A549 (cell line): ENCODE measurements around the gene RBM25. TPM values are rescaled to one million over a fixed set of nuclear protein-coding genes. Genes with fewer than 3 reads are reported as not detected.

ENCODE experiments used
- ATAC-seq, 2 experiments: fragments of 200-7000 bp in 1 of 2; fragments of >200 bp in 1 of 2; cut with Nextera tagmentation in 1 of 2; cut with Tn5 transposase in 1 of 2; 3 replicates each; pipeline versions ENCODE4 v1.8.0 to v1.9.1; 2018 to 2020; ENCODE audit warnings: mild to moderate bottlenecking in 1 of 2, moderate library complexity in 1 of 2
- CTCF ChIA-PET: fragments of 300-600 bp; sonication (Branson Sonifier 250); formaldehyde crosslinking; extraction: SDS; loops from one replicate; lab custom pipeline; 2021; ENCODE audit warnings: antibody characterized with exemption, inconsistent platforms; lab: Yijun Ruan, JAX
- POLR2A ChIA-PET: fragments of 350-600 bp; formaldehyde crosslinking; extraction: SDS; loops from one replicate; lab custom pipeline; 2021; ENCODE audit warnings: antibody characterized with exemption, inconsistent platforms; lab: Yijun Ruan, JAX
- DNase-seq, 2 experiments: peaks; one replicate each; pipeline versions ENCODE4 v3.0.0 to v3.0.0-alpha.2; 2011 to 2016; ENCODE audit warnings: low read depth in 1 of 2, low spot score in 1 of 2
- FAIRE-seq: peaks from 2 replicates; lab custom pipeline; 2011; peaks lifted over from hg19 to GRCh38; lab: Jason Lieb, UNC
- H3K27ac ChIP-seq, 2 experiments: fragments of >200 bp; sonication (Bioruptor Twin); formaldehyde crosslinking; 3 replicates each; pipeline ENCODE4 v1.5.1; 2016 to 2017
- H3K4me1 ChIP-seq: fragments of >200 bp; sonication (Bioruptor Twin); formaldehyde crosslinking; 3 replicates; pipeline ENCODE4 v1.6.1; 2016
- H3K4me2 ChIP-seq: fragments of >200 bp; sonication (Bioruptor Twin); formaldehyde crosslinking; 3 replicates; pipeline ENCODE4 v1.6.1; 2016
- H3K4me3 ChIP-seq: fragments of >200 bp; sonication (Bioruptor Twin); formaldehyde crosslinking; 3 replicates; pipeline ENCODE4 v1.5.1; 2016
- H3K9me3 ChIP-seq: fragments of >200 bp; sonication (Bioruptor Twin); formaldehyde crosslinking; 3 replicates; pipeline ENCODE4 v1.6.1; 2016
- BHLHE40 ChIP-seq: IDR thresholded peaks from 2 replicates; pipeline ENCODE4 v1.6.1; 2012; ENCODE audit warnings: low read depth, low read length, inconsistent platforms
- CBX2 ChIP-seq: fragments of 200-600 bp; sonication (generic); IDR thresholded peaks from 2 replicates; pipeline ENCODE4 v1.6.1; 2016; ENCODE audit warnings: low read depth, mild to moderate bottlenecking, borderline replicate concordance
- CHD4 ChIP-seq: fragments of 200-600 bp; sonication (generic); IDR thresholded peaks from 2 replicates; pipeline ENCODE4 v1.6.1; 2016; ENCODE audit warnings: antibody characterized with exemption, mild to moderate bottlenecking, borderline replicate concordance
- FOSL2 ChIP-seq, 2 experiments: fragments of 450-650 bp in 1 of 2; fragments of >200 bp in 1 of 2; sonication (Bioruptor Twin) in 1 of 2; formaldehyde crosslinking; IDR thresholded peaks; 2 replicates each; pipeline versions ENCODE4 v1.5.0 to v1.6.1; 2016 to 2020; ENCODE audit warnings: mild to moderate bottlenecking in 1 of 2, moderate library complexity in 1 of 2
- HDAC2 ChIP-seq: fragments of 200-600 bp; sonication (generic); IDR thresholded peaks from 2 replicates; pipeline ENCODE4 v1.6.1; 2016
- JUN ChIP-seq, 2 experiments: fragments of >200 bp; sonication (Bioruptor Twin); formaldehyde crosslinking; IDR thresholded peaks; 2 replicates in 1 of 2; 3 replicates in 1 of 2; pipeline ENCODE4 v1.6.1; 2016 to 2017
- JUNB ChIP-seq: fragments of >200 bp; sonication (Bioruptor Twin); formaldehyde crosslinking; IDR thresholded peaks from 2 replicates; pipeline ENCODE4 v1.6.1; 2016
- KDM1A ChIP-seq: fragments of 200-600 bp; sonication (generic); IDR thresholded peaks from 2 replicates; pipeline ENCODE4 v1.6.1; 2016; ENCODE audit warnings: low read depth, mild to moderate bottlenecking
- MAFK ChIP-seq: fragments of 450-650 bp; IDR thresholded peaks from 2 replicates; pipeline ENCODE4 v1.6.1; 2014; ENCODE audit not compliant: partially characterized antibody
- MAZ ChIP-seq: fragments of 150-350 bp; IDR thresholded peaks from 2 replicates; pipeline ENCODE4 v1.6.1; 2014; ENCODE audit warnings: antibody characterized with exemption, low read depth, low read length, borderline replicate concordance
- MYC ChIP-seq: IDR thresholded peaks from 2 replicates; pipeline ENCODE4 v1.6.1; 2012; ENCODE audit warnings: mild to moderate bottlenecking, inconsistent platforms, low read length, improper control_type of control experiment, borderline replicate concordance
- NFE2L2 ChIP-seq: fragments of 150-350 bp; conservative IDR thresholded peaks from 2 replicates; pipeline ENCODE4 v1.6.1; 2014; ENCODE audit warnings: low read length
- PHF8 ChIP-seq: fragments of 200-600 bp; sonication (generic); IDR thresholded peaks from 2 replicates; pipeline ENCODE4 v1.6.1; 2016; ENCODE audit warnings: low read depth, mild to moderate bottlenecking, antibody characterized with exemption, moderate library complexity, borderline replicate concordance
- RCOR1 ChIP-seq: fragments of 150-350 bp; IDR thresholded peaks from 2 replicates; pipeline ENCODE4 v1.6.1; 2014; ENCODE audit warnings: antibody characterized with exemption, low read length, low read depth
- SREBF2 ChIP-seq: fragments of 450-650 bp; IDR thresholded peaks from 2 replicates; pipeline ENCODE4 v1.6.1; 2014; ENCODE audit warnings: mild to moderate bottlenecking, moderate library complexity
- TFCP2L1 ChIP-seq: fragments of 250-450 bp; sonication (Bioruptor Pico); IDR thresholded peaks from 2 replicates; pipeline ENCODE4 v1.5.0; 2021; ENCODE audit warnings: mild to moderate bottlenecking
- ZFP36 ChIP-seq: fragments of 450-650 bp; IDR thresholded peaks from 2 replicates; pipeline ENCODE4 v1.6.1; 2014; ENCODE audit warnings: borderline replicate concordance; ENCODE audit not compliant: partially characterized antibody
- ZNF302 ChIP-seq: fragments of 250-450 bp; sonication (Bioruptor Pico); IDR thresholded peaks from 2 replicates; pipeline ENCODE4 v1.9.0; 2021; ENCODE audit warnings: inconsistent platforms, mild to moderate bottlenecking, moderate library complexity
- WGBS: methylation state at CpG from one replicate; pipeline ENCODE4 v1.1.6; 2017; ENCODE audit errors: missing lambda C conversion rate; 5-methylcytosine and 5-hydroxymethylcytosine counted together
- polyA plus RNA-seq, 4 experiments: library from polyadenylated mRNA; depleted of rRNA in 3 of 4; stranded (reverse); fragments of >200 nt; fragmentation: RNase III in 1 of 4; extraction: RNeasy Plus Mini Kit Qiagen cat#74134 plus additional on column Dnase treatment in 1 of 4; gene quantifications; 2 replicates in 3 of 4; 3 replicates in 1 of 4; pipeline ENCODE4 v1.2.3, GENCODE V29; 2011 to 2017
- TF ChIP-seq, protein P1 (sequence below): IDR thresholded peaks from 2 replicates; pipeline ENCODE4 v1.6.1; 2012
- TF ChIP-seq, protein P2 (sequence below): IDR thresholded peaks from 2 replicates; pipeline ENCODE4 v1.6.1; 2012
- TF ChIP-seq, protein P3 (sequence below): fragments of 200-600 bp; sonication (generic); IDR thresholded peaks from 2 replicates; pipeline ENCODE4 v1.6.1; 2016; ENCODE audit warnings: antibody characterized with exemption, mild to moderate bottlenecking, moderate library complexity
- TF ChIP-seq, protein P4 (sequence below): IDR thresholded peaks from 2 replicates; pipeline ENCODE4 v1.6.1; 2012; ENCODE audit warnings: low read depth, borderline replicate concordance
- TF ChIP-seq, protein P5 (sequence below): fragments of >200 bp; sonication (Bioruptor Twin); formaldehyde crosslinking; IDR thresholded peaks from 3 replicates; pipeline ENCODE4 v1.6.1; 2016
- TF ChIP-seq, protein P6 (sequence below): fragments of 250-450 bp; sonication (Bioruptor Pico); IDR thresholded peaks from 2 replicates; pipeline ENCODE4 v1.5.0; 2021; ENCODE audit warnings: mild to moderate bottlenecking, moderate library complexity, borderline replicate concordance
- TF ChIP-seq, protein P7 (sequence below): fragments of >200 bp; sonication (Bioruptor Twin); formaldehyde crosslinking; IDR thresholded peaks from 3 replicates; pipeline ENCODE4 v1.5.1; 2016

RBM25 gene
- polyA plus RNA-seq, 2 of the 4 experiments (the other 2 are of a cell fraction) = 65.1 to 87.0 TPM

DNA sequence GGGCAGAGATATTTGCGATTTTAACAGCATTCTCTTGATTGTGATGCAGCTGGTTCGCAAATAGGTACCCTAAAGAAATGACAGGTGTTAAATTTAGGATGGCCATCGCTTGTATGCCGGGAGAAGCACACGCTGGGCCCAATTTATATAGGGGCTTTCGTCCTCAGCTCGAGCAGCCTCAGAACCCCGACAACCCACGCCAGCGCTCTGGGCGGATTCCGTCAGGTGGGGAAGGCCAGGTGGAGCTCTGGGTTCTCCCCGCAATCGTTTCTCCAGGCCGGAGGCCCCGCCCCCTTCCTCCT, 77.7 kb downstream of the RBM25 start:
- whole genome bisulfite sequencing = 5% methylated on average over 12 of the region's 16 CpGs
- POLR2A ChIA-PET = interaction anchor here (0.8 to 1.7 kb wide), 7 partner anchors 8 to 109 kb away, joined by 3 to 14 read pairs (median 4); partner anchors contain the start of genes RBM25 and ZFYVE1

DNA sequence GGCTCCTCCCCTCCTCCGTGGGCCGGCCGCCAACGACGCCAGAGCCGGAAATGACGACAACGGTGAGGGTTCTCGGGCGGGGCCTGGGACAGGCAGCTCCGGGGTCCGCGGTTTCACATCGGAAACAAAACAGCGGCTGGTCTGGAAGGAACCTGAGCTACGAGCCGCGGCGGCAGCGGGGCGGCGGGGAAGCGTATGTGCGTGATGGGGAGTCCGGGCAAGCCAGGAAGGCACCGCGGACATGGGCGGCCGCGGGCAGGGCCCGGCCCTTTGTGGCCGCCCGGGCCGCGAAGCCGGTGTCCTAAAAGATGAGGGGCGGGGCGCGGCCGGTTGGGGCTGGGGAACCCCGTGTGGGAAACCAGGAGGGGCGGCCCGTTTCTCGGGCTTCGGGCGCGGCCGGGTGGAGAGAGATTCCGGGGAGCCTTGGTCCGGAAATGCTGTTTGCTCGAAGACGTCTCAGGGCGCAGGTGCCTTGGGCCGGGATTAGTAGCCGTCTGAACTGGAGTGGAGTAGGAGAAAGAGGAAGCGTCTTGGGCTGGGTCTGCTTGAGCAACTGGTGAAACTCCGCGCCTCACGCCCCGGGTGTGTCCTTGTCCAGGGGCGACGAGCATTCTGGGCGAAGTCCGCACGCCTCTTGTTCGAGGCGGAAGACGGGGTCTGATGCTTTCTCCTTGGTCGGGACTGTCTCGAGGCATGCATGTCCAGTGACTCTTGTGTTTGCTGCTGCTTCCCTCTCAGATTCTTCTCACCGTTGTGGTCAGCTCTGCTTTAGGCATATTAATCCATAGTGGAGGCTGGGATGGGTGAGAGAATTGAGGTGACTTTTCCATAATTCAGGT, 78.3 kb downstream of the RBM25 start, which contains the start of gene PSEN1:
PSEN1 (plus strand) TSS at position 121 of the 839 bp plus-strand sequence. CDS start 11,513 bp downstream, outside the sequence.
- WGBS = 0% methylated on average over 41 of the region's 71 CpGs
- peak within 1 kb of the TSS; percentile 93 for H3K4me2 ChIP-seq
- peak within 1 kb of the TSS; percentile 87 for H3K4me3 ChIP-seq
- ATAC-seq (peak; percentile 88 to 91), FAIRE-seq (no peak), DNase-seq (peak; percentile 89 to 90)
- peaks cover 7% of the 10 kb centered on the region; the same call in 2 of the 3 replicates for H3K4me1 ChIP-seq
- no peaks in the 10 kb centered on the region for H3K9me3 ChIP-seq
- H3K27ac ChIP-seq = peak within 1 kb of the TSS; percentile 90 to 91
- ChIA-PET CTCF (interaction anchor here (0.6 to 1.2 kb wide), 2 partner anchors 36 to 336 kb away, joined by 4 to 6 read pairs; no protein-coding TSS in a partner anchor), POLR2A (interaction anchor here (0.8 to 1.7 kb wide), 7 partner anchors 9 to 109 kb away, joined by 3 to 14 read pairs (median 4); partner anchors contain the start of genes RBM25 and ZFYVE1)
- peak in 1 of 2 experiments; percentile 89; a peak in 4 of 5 replicates for TF ChIP-seq JUN (IDR thresholded peaks at IDR 0.05)
- TF ChIP-seq, protein P1, sequence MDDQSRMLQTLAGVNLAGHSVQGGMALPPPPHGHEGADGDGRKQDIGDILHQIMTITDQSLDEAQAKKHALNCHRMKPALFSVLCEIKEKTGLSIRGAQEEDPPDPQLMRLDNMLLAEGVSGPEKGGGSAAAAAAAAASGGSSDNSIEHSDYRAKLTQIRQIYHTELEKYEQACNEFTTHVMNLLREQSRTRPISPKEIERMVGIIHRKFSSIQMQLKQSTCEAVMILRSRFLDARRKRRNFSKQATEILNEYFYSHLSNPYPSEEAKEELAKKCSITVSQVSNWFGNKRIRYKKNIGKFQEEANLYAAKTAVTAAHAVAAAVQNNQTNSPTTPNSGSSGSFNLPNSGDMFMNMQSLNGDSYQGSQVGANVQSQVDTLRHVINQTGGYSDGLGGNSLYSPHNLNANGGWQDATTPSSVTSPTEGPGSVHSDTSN = peak; percentile 26; the same call in 1 of the 2 replicates
- TF ChIP-seq, protein P2, sequence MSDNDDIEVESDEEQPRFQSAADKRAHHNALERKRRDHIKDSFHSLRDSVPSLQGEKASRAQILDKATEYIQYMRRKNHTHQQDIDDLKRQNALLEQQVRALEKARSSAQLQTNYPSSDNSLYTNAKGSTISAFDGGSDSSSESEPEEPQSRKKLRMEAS = peak; percentile 23; the same call in 1 of the 2 replicates
- TF ChIP-seq ZFP36 = no peak
- TF ChIP-seq, protein P3, sequence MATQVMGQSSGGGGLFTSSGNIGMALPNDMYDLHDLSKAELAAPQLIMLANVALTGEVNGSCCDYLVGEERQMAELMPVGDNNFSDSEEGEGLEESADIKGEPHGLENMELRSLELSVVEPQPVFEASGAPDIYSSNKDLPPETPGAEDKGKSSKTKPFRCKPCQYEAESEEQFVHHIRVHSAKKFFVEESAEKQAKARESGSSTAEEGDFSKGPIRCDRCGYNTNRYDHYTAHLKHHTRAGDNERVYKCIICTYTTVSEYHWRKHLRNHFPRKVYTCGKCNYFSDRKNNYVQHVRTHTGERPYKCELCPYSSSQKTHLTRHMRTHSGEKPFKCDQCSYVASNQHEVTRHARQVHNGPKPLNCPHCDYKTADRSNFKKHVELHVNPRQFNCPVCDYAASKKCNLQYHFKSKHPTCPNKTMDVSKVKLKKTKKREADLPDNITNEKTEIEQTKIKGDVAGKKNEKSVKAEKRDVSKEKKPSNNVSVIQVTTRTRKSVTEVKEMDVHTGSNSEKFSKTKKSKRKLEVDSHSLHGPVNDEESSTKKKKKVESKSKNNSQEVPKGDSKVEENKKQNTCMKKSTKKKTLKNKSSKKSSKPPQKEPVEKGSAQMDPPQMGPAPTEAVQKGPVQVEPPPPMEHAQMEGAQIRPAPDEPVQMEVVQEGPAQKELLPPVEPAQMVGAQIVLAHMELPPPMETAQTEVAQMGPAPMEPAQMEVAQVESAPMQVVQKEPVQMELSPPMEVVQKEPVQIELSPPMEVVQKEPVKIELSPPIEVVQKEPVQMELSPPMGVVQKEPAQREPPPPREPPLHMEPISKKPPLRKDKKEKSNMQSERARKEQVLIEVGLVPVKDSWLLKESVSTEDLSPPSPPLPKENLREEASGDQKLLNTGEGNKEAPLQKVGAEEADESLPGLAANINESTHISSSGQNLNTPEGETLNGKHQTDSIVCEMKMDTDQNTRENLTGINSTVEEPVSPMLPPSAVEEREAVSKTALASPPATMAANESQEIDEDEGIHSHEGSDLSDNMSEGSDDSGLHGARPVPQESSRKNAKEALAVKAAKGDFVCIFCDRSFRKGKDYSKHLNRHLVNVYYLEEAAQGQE = 0 out of 2 replicates have a peak, but pooled peaks have one; percentile 31
- TF ChIP-seq PHF8 = peak; percentile 96; the same call in 1 of the 2 replicates
- TF ChIP-seq, protein P4, sequence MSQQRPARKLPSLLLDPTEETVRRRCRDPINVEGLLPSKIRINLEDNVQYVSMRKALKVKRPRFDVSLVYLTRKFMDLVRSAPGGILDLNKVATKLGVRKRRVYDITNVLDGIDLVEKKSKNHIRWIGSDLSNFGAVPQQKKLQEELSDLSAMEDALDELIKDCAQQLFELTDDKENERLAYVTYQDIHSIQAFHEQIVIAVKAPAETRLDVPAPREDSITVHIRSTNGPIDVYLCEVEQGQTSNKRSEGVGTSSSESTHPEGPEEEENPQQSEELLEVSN = peak; percentile 25; the same call in 1 of the 2 replicates
- TF ChIP-seq, protein P5, sequence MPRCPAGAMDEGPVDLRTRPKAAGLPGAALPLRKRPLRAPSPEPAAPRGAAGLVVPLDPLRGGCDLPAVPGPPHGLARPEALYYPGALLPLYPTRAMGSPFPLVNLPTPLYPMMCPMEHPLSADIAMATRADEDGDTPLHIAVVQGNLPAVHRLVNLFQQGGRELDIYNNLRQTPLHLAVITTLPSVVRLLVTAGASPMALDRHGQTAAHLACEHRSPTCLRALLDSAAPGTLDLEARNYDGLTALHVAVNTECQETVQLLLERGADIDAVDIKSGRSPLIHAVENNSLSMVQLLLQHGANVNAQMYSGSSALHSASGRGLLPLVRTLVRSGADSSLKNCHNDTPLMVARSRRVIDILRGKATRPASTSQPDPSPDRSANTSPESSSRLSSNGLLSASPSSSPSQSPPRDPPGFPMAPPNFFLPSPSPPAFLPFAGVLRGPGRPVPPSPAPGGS = peak; percentile 34; the same call in 1 of the 3 replicates

More for the DNA sequence above, 77.7 kb downstream of the RBM25 start:
- ATAC-seq (no peak), FAIRE-seq (no peak), DNase-seq (no peak)
- Histone ChIP-seq H3K4me1 (peaks cover 7% of the 10 kb centered on the region; the same call in 2 of the 3 replicates), H3K4me2 (peak overlapping the region; percentile 93), H3K4me3 (peak overlapping the region; percentile 87), H3K27ac (peak overlapping the region; percentile 90 to 91; a peak in 4 of 6 replicates), H3K9me3 (no peaks in the 10 kb centered on the region)
- CTCF ChIA-PET = interaction anchor here (0.6 to 1.2 kb wide), 2 partner anchors 37 to 336 kb away, joined by 4 to 6 read pairs; no protein-coding TSS in a partner anchor
- TF ChIP-seq MAZ (no peak), CHD4 (no peak), BHLHE40 (no peak), FOSL2 (IDR thresholded peaks at IDR 0.05) (no peak), FOSL2 (CRISPR knock-in tag; IDR thresholded peaks at IDR 0.05) (no peak), TFCP2L1 (CRISPR knock-in tag) (no peak), JUNB (no peak), MYC (no peak), ZNF302 (CRISPR knock-in tag) (no peak), MAFK (no peak), ZFP36 (no peak), CBX2 (no peak), RCOR1 (no peak), KDM1A (no peak), SREBF2 (no peak), HDAC2 (no peak), NFE2L2 (no peak)
- TF ChIP-seq, protein P6, sequence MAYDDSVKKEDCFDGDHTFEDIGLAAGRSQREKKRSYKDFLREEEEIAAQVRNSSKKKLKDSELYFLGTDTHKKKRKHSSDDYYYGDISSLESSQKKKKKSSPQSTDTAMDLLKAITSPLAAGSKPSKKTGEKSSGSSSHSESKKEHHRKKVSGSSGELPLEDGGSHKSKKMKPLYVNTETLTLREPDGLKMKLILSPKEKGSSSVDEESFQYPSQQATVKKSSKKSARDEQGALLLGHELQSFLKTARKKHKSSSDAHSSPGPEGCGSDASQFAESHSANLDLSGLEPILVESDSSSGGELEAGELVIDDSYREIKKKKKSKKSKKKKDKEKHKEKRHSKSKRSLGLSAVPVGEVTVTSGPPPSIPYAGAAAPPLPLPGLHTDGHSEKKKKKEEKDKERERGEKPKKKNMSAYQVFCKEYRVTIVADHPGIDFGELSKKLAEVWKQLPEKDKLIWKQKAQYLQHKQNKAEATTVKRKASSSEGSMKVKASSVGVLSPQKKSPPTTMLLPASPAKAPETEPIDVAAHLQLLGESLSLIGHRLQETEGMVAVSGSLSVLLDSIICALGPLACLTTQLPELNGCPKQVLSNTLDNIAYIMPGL (CRISPR knock-in tag) = no peak
- TF ChIP-seq, protein P7, sequence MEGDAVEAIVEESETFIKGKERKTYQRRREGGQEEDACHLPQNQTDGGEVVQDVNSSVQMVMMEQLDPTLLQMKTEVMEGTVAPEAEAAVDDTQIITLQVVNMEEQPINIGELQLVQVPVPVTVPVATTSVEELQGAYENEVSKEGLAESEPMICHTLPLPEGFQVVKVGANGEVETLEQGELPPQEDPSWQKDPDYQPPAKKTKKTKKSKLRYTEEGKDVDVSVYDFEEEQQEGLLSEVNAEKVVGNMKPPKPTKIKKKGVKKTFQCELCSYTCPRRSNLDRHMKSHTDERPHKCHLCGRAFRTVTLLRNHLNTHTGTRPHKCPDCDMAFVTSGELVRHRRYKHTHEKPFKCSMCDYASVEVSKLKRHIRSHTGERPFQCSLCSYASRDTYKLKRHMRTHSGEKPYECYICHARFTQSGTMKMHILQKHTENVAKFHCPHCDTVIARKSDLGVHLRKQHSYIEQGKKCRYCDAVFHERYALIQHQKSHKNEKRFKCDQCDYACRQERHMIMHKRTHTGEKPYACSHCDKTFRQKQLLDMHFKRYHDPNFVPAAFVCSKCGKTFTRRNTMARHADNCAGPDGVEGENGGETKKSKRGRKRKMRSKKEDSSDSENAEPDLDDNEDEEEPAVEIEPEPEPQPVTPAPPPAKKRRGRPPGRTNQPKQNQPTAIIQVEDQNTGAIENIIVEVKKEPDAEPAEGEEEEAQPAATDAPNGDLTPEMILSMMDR = no peak
- TF ChIP-seq, protein P1 = no peak
